ENCODE results near the gene SPATS2.

SPATS2 gene

GRCh38 chr12:49543221-49543913 is 176.1 kb downstream of the SPATS2 start:
- DNase-seq, result no peak

GRCh38 chr12:49543914-49544815 is 176.9 kb downstream of the SPATS2 start:
- no peak for DNase-seq

- DNase-seq, result no peak
Measured at GRCh38 chr12:49545815-49546214, 178.6 kb downstream of the SPATS2 start.

GRCh38 chr12:49546481-49546880 is 179.2 kb downstream of the SPATS2 start:
- DNase-seq, result no peak

- DNase-seq, result no peak
Measured at GRCh38 chr12:49547090-49547690, 179.9 kb downstream of the SPATS2 start.

GRCh38 chr12:49548481-49548821 is 181.2 kb downstream of the SPATS2 start:
- no peak for DNase-seq

GRCh38 chr12:49548822-49549648 is 181.8 kb downstream of the SPATS2 start:
- no peak for DNase-seq

GRCh38 chr12:49549735-49550692 is 182.8 kb downstream of the SPATS2 start:
- DNase-seq, result no peak

- no peak for DNase-seq
Measured at GRCh38 chr12:49550693-49551252, 183.5 kb downstream of the SPATS2 start.

GRCh38 chr12:49552014-49552413 is 184.8 kb downstream of the SPATS2 start:
- DNase-seq, result no peak

GRCh38 chr12:49552425-49552824 is 185.2 kb downstream of the SPATS2 start:
- no peak for DNase-seq

GRCh38 chr12:49552899-49553298 is 185.6 kb downstream of the SPATS2 start:
- DNase-seq, result no peak

GRCh38 chr12:49553512-49554088 is 186.3 kb downstream of the SPATS2 start:
- DNase-seq, result peak; percentile 43

GRCh38 chr12:49554266-49554665 is 187.0 kb downstream of the SPATS2 start:
- no peak for DNase-seq

GRCh38 chr12:49555631-49556390 is 188.5 kb downstream of the SPATS2 start:
- DNase-seq, result no peak

GRCh38 chr12:49556391-49557186 is 189.3 kb downstream of the SPATS2 start:
- DNase-seq, result no peak

- no peak for DNase-seq
Measured at GRCh38 chr12:49557187-49557916, 190.1 kb downstream of the SPATS2 start.

GRCh38 chr12:49557917-49558215 is 190.6 kb downstream of the SPATS2 start:
- no peak for DNase-seq

- no peak for DNase-seq
Measured at GRCh38 chr12:49558526-49558925, 191.3 kb downstream of the SPATS2 start.
